ENCODE measurements around the gene UTF1.

The UTF1 gene

GRCh38 chr10:133196936-133197758 lies 32.9 kb upstream of the UTF1 start:
- DNase-seq: no peak

GRCh38 chr10:133197786-133198185 lies 32.2 kb upstream of the UTF1 start:
- DNase-seq: no peak

DNA sequence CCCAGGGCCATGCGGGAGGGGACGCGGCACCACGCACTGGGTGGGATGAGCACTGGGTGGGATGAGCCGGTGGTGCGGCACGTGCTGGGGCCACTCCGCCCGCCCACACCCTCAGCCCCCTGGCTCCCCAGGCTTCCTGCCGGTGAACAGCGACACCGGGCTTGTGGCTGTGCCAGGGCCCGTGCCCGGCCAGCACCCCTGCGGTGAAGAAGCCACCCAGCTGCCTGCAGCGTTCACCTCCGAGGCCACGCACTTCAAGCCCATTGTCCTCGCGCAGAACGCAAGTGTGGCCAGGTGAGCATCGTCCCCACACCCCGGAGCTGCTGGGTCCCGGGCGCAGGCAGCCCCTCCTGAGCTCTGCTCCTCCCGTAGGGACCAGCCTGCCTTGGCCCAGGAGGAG lies 31.8 kb upstream of the UTF1 start:
- no peak for DNase-seq

DNA sequence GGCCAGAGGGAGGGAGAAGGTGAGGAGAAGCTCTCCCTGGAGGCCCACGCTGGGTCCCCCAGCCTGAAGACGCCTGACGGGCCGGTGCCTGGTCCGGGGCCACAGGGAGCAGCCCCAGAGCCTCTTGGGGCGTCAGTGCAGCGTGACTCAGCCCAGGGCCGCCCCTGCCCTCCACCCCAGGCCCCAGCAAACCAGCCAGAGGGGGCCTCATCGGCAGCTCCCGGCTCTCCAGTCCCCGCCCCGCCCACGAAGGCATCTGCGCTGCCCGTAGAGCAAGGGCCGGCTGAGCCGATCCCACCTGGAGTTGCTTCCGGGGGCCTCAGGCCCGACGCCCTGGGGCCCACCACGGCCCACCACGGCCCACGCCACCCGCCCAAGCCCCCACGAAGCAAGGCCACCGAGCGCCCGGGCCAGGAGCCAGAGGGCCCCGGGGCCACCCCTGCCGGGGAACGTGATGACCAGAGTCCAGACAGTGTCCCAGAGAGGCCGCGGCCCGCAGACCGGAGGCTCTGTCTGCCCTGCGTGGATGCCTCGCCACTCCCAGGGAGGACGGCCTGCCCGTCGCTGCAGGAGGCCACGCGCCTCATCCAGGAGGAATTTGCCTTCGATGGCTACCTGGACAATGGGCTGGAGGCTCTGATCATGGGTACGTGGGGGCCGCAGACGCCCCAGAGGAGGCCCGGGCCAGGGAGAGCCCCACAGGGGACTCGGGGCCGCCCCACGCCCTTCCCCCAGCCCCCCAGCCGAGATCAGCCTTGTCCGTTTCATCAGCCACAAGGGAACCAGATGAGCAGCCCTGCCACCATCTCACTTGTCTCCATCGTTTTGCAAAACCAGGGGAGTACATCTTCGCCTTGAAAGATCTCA lies 31.2 kb upstream of the UTF1 start:
- DNase-seq: no peak

GRCh38 chr10:133199488-133199885 lies 30.5 kb upstream of the UTF1 start:
- DNase-seq: no peak

DNA sequence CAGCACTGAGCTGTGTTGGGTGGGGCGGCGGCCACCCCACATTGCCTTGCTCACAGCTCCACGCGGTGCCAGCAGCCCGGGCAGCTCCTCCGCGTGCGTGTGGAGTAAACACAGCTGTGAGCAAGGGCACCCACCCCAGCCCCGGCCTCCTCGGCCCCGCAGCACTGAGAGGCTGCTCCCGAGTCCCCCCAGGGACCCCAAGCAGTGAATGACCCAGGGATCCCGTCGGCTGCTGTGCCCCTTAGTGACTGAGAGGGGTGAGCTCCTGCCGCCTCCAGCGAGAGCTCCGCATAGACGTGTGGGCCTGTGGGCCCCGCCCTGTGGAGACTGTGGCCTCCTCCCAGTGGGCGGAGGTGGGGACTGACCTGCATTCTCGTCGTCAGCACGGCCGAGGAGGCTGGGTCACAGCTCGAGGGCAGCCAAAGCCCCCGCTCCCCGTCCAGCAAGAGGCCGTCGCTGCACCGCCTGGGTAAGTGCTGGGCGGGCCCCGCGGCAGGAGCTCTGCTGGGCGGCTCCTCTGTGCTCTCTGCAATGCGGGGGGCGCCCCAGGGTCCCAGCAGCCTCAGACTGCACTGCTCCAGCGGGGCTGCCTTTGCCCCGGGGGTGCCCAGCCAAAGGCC lies 29.9 kb upstream of the UTF1 start:
- no peak for DNase-seq

- no peak for DNase-seq
Observed at GRCh38 chr10:133200621-133201031, 29.4 kb upstream of the UTF1 start.

DNA sequence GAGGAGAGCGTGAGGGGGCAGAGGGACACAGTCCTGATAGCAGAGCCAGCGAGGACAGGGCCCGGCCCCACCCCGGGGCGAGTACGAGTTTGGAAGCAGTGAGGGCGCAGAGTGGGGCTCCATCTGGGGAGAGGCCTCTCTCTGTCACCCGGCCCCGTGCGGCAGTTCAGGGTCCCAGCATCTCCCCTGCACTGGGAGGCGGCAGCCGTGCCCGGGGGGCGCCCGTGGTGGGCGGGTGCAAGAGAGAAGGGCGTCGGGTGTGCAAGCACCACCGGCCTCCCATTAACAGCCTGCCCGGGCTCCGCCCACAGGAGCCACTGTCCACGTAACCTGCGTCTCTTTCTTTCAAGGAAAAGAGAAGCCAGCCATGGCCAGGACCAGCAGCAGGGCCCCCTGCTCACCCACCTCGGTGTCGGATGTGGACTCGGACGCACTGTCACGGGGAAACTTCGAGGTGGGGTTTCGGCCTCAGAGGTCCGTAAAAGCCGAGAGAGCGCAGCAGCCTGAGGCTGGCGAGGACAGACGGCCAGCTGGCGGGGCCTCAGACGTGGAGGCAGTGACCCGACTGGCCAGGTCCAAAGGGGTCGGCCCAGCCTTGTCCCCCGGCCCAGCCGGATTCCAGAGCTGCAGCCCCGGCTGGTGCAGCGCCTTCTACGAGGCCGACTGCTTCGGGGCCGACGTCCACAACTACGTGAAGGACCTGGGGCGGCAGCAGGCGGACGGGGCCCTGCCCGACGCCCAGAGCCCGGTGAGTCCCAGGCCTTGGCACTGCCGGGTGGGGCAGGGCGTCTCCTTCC lies 28.7 kb upstream of the UTF1 start:
- DNase-seq: no peak

DNA sequence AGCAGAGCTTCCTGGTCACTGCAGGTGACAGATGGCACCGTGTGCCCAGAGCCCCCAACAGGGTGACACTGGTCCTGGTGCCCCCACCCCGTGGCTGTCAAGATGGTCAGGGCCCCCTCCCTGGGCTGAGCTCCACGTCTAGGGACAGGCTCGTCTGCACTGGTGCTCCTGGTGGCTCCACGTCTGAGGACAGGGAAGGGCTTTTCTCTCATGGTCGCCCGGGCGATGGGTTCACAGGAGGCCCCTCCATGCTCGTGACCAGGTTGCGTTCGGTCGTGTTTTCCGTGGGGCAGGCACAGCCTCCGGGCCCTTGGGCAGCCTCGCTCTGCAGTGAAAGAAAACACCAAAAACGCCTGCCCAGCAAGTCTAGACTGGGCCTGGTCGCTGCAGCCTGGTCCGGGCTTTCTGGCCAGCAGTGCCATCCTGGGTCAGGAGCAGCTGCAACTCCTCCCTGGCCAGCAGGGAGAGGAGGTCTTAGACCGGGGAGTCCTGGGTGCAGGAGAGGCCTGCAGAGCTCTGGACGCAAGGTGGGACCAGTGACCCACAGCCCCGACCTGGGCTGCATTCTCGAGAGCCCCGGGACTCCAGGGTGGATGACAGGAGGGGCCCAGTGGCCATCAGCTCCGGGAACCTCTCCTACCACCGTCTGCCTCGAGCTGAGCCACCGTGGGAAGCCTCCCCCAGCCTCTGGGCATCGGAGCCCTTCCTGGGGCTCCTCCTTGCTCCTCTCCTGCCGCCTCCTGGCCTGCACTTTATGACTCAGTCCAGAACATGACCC lies 27.9 kb upstream of the UTF1 start:
- DNase-seq: no peak

- no peak for DNase-seq
Observed at GRCh38 chr10:133202778-133203651, 27.0 kb upstream of the UTF1 start.

- DNase-seq: no peak
Observed at GRCh38 chr10:133203652-133204195, 26.3 kb upstream of the UTF1 start.

DNA sequence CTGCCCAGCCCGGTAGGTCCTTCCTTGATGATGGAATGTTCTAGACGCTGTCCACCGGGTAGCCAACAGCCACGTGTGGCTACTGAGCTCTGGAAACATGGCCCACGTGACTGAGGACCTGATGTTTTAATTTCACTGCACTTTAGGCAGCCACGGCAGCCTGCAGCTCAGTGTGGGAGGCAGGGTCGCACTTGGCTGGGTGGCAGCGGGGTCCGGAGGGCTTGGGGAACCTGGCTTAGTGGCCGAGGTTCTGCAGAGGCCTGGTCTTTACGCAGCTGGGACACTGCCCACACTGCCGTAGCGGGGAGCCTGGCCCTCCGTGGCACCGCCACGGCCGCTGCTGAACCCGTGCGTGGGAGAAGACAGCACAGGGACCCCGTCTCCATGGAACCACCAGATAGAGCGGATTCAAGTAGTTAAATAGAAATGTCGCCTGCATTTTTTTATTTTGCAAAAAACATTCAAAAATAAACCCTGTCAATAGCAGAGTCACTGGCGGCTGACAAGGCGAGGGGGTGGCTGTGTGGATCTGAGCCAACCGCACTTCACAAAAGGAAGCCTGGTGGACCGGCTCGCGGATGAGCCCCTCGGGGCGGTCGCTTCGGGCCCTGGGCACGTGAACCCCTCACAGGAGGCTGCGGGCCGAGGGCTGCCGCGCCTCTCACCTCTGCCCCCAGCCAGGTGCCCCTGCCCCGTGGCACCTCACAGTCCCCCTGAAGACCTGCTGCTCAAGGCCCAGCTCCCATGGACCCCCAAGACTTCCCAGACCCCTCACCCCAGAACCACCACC lies 25.6 kb upstream of the UTF1 start:
- no peak for DNase-seq

- no peak for DNase-seq
Observed at GRCh38 chr10:133205146-133205545, 24.9 kb upstream of the UTF1 start.

DNA sequence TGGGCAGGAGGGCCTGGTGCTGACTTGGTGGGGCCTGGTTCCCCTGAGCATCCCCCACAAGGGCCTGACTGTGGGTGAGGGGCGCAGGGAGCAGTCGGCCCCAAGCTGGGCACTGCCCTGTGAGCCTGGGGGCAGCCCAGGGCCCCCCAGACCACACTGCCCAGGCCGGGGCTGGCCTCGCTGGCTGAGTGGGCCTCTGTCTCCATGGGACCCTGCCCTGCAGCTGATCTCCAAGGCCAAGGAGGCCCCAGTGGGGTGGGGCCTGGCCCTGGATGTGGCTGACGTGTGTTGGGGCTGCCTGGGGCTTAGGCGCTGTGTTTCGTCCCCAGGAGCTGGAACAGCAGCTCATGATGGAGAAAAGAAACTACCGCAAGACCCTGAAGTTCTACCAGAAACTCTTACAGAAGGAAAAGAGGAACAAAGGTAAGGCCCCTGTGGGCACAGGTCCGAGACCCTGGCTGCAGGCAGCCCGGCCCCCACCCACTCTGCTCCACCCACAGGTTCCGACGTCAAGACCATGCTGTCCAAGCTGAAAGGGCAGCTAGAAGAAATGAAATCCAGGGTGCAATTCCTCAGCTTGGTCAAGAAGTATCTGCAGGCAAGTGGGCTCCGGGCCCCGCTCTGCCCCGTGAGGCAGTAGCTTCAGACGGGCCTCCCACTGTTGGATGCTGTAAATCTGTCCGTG lies 23.5 kb upstream of the UTF1 start:
- no peak for DNase-seq

GRCh38 chr10:133207041-133207600 lies 22.9 kb upstream of the UTF1 start:
- no peak for DNase-seq

DNA sequence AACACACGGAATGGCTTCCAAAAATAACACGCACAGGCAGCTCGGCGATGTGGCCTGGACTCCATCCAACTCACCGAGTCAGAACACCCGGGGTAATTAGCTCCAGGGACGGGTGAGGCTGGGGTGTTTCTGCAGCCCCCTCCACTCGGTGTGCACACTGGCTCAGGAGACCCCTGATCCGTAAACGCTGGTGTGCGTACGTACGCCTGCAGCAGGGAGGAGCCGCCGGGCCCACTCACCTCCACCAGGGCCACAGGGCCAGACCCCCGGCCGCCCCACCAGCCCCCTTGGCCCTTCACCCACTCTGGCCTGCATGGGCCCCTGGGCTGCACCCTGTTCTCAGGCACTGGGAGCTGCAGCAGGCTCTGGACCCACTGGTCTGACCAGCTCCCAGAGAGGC lies 22.4 kb upstream of the UTF1 start:
- DNase-seq: no peak

- no peak for DNase-seq
Observed at GRCh38 chr10:133208466-133208865, 21.6 kb upstream of the UTF1 start.

GRCh38 chr10:133209117-133209516 lies 20.9 kb upstream of the UTF1 start:
- DNase-seq: no peak

- no peak for DNase-seq
Observed at GRCh38 chr10:133209641-133210040, 20.4 kb upstream of the UTF1 start.
